Calu3 (cell line): ENCODE data around the gene TRIP11. TPM values are rescaled to one million over a fixed set of nuclear protein-coding genes. Genes with fewer than 3 reads are reported as not detected.

Source experiments
- BruUV-seq: library from RNA; stranded (reverse); fragments of 400-500 nt; replicated peaks from 2 replicates; lab custom pipeline; 2021; lab: Mats Ljungman, UMichigan
- CTCF ChIA-PET: fragments of 300-600 bp; sonication (Branson Sonifier 250); formaldehyde crosslinking; loops from one replicate; lab custom pipeline; 2022; ENCODE audit warnings: antibody characterized with exemption; lab: Charles Lee
- DNase-seq: peaks from one replicate; pipeline ENCODE4 v3.0.0; 2022
- H3K27ac Mint-ChIP-seq: one replicate; pipeline ENCODE4 v1.8.0; 2022; ENCODE audit warnings: mixed read lengths; ENCODE audit not compliant: unreplicated experiment
- H3K27me3 Mint-ChIP-seq: one replicate; pipeline ENCODE4 v1.8.0; 2022; ENCODE audit warnings: mixed read lengths; ENCODE audit not compliant: unreplicated experiment
- H3K36me3 Mint-ChIP-seq: one replicate; pipeline ENCODE4 v1.8.0; 2022; ENCODE audit warnings: mild to moderate bottlenecking, moderate library complexity, mixed read lengths; ENCODE audit not compliant: insufficient read depth, unreplicated experiment
- H3K4me1 Mint-ChIP-seq: one replicate; pipeline ENCODE4 v1.8.0; 2022; ENCODE audit warnings: mild to moderate bottlenecking, low read depth, mixed read lengths; ENCODE audit not compliant: unreplicated experiment
- H3K4me3 Mint-ChIP-seq: one replicate; pipeline ENCODE4 v1.8.0; 2022; ENCODE audit warnings: mild to moderate bottlenecking, low read depth, moderate library complexity, mixed read lengths; ENCODE audit not compliant: unreplicated experiment
- H3K9me3 Mint-ChIP-seq: one replicate; pipeline ENCODE4 v1.8.0; 2022; ENCODE audit warnings: low read depth, mixed read lengths; ENCODE audit not compliant: unreplicated experiment
- CTCF ChIP-seq: fragments of 200-600 bp; IDR thresholded peaks from one replicate; pipeline ENCODE4 v1.8.0; 2022; ENCODE audit warnings: antibody characterized with exemption; ENCODE audit not compliant: unreplicated experiment
- intact Hi-C: fragments of 100-400 bp; cut with micrococcal nuclease; formaldehyde crosslinking; loops from one replicate; pipeline ENCODE4 v1.10.0; 2022; ENCODE audit not compliant: unreplicated experiment
- total RNA-seq: library from RNA; stranded (reverse); gene quantifications from 2 replicates; pipeline ENCODE4 v1.2.3, GENCODE V29; 2022

TRIP11 gene
- total RNA-seq, 1 experiment from 2014 or later, result 50.2 TPM

- Mint-ChIP-seq H3K4me3 (no peak overlapping the region), H3K27ac (no peak overlapping the region), H3K27me3 (peaks cover 16% of the 10 kb centered on the region), H3K36me3 (no peaks in the 10 kb centered on the region), H3K4me1 (no peaks in the 10 kb centered on the region), H3K9me3 (no peaks in the 10 kb centered on the region)
- TF ChIP-seq CTCF, result no peak
- DNase-seq, result no peak
- intact Hi-C loops, result no loop called here
- CTCF ChIA-PET, result no interaction called here
- no TSS peak for BruUV-seq
These were observed 114.7 kb downstream of the TRIP11 start for GRCh38 chr14:91925001-91925726.

GRCh38 chr14:91920526-91920925 lies 119.3 kb downstream of the TRIP11 start:
- H3K4me3 Mint-ChIP-seq, result no peak overlapping the region
- no peak overlapping the region for H3K27ac Mint-ChIP-seq
- H3K36me3 Mint-ChIP-seq, result no peaks in the 10 kb centered on the region
- intact Hi-C loops, result no loop called here
- H3K4me1 Mint-ChIP-seq, result no peaks in the 10 kb centered on the region
- BruUV-seq, result no TSS peak
- no peak for TF ChIP-seq CTCF
- no peak for DNase-seq
- CTCF ChIA-PET, result no interaction called here
- peaks cover 31% of the 10 kb centered on the region for H3K27me3 Mint-ChIP-seq
- no peaks in the 10 kb centered on the region for H3K9me3 Mint-ChIP-seq

GRCh38 chr14:91919814-91920213 lies 120.0 kb downstream of the TRIP11 start:
- no peak overlapping the region for H3K27ac Mint-ChIP-seq
- intact Hi-C loops, result no loop called here
- no peak overlapping the region for H3K4me3 Mint-ChIP-seq

GRCh38 chr14:91918186-91918883 lies 121.5 kb downstream of the TRIP11 start:
- BruUV-seq, result no TSS peak
- H3K9me3 Mint-ChIP-seq, result no peaks in the 10 kb centered on the region
- intact Hi-C loops, result no loop called here
- peaks cover 24% of the 10 kb centered on the region for H3K27me3 Mint-ChIP-seq
- no peak for DNase-seq
- no peak overlapping the region for H3K27ac Mint-ChIP-seq
- no peak overlapping the region for H3K4me3 Mint-ChIP-seq
- H3K36me3 Mint-ChIP-seq, result no peaks in the 10 kb centered on the region
- CTCF ChIA-PET, result interaction anchor here (0.6 to 1.2 kb wide), 3 partner anchors 78 to 1259 kb away, joined by 3 to 4 read pairs (median 3); no protein-coding TSS in a partner anchor
- no peak for TF ChIP-seq CTCF
- no peaks in the 10 kb centered on the region for H3K4me1 Mint-ChIP-seq

More at GRCh38 chr14:91919814-91920213, 120.0 kb downstream of the TRIP11 start:
- no peaks in the 10 kb centered on the region for H3K9me3 Mint-ChIP-seq
- H3K4me1 Mint-ChIP-seq, result no peaks in the 10 kb centered on the region
- CTCF ChIA-PET, result no interaction called here
- no peaks in the 10 kb centered on the region for H3K36me3 Mint-ChIP-seq
- BruUV-seq, result no TSS peak
- DNase-seq, result no peak
- peaks cover 31% of the 10 kb centered on the region for H3K27me3 Mint-ChIP-seq
- TF ChIP-seq CTCF, result no peak

Other genes starting within 250 kb of the TRIP11 start
- gene TC2N, start 172.5 kb downstream of the TRIP11 start, total RNA-seq, result 82.7 and 86.6 TPM in 2 replicates
- gene FBLN5, start 92.4 kb downstream of the TRIP11 start, total RNA-seq, result 0.39 and 0.90 TPM in 2 replicates
- 20.5 and 21.8 TPM in 2 replicates for gene ATXN3, start 66.5 kb upstream of the TRIP11 start, total RNA-seq
- gene NDUFB1, start 81.6 kb upstream of the TRIP11 start, total RNA-seq, result 101 and 122 TPM in 2 replicates
- 70.3 and 76.7 TPM in 2 replicates for gene CPSF2, start 81.9 kb upstream of the TRIP11 start, total RNA-seq